Keratinocyte (primary cell): ENCODE data around the gene ASF1B. TPM values are rescaled to one million over a fixed set of nuclear protein-coding genes. Genes with fewer than 3 reads are reported as not detected.

Experiments
- DNase-seq: peaks from one replicate; pipeline ENCODE4 v3.0.0-alpha.2; 2011; ENCODE audit warnings: low read depth, missing footprints, low spot score
- FAIRE-seq: peaks from 2 replicates; lab custom pipeline; 2011; peaks lifted over from hg19 to GRCh38; lab: Jason Lieb, UNC
- H2AFZ ChIP-seq: 2 replicates; pipeline ENCODE4 v1.6.0; 2012; ENCODE audit warnings: low read length, control low read depth, inconsistent platforms; ENCODE audit not compliant: control insufficient read depth
- H3K27ac ChIP-seq: 2 replicates; pipeline ENCODE4 v1.5.1; 2011; ENCODE audit warnings: low read length; ENCODE audit not compliant: control insufficient read depth, insufficient read depth
- H3K27me3 ChIP-seq: 3 replicates; pipeline ENCODE4 v1.6.0; 2011; ENCODE audit warnings: low read length; ENCODE audit not compliant: control insufficient read depth, insufficient read depth; ENCODE audit errors: extremely low read depth
- H3K36me3 ChIP-seq, 2 experiments: 2 replicates in 1 of 2; 3 replicates in 1 of 2; pipeline ENCODE4 v1.5.1; 2011; ENCODE audit warnings: low read length in 2 of 2, mild to moderate bottlenecking in 1 of 2; ENCODE audit not compliant: control insufficient read depth in 2 of 2, insufficient read depth in 2 of 2; ENCODE audit errors: extremely low read depth in 1 of 2
- H3K4me1 ChIP-seq: 3 replicates; pipeline ENCODE4 v1.5.1; 2011; ENCODE audit warnings: low read length; ENCODE audit not compliant: control insufficient read depth, insufficient read depth; ENCODE audit errors: extremely low read depth
- H3K4me2 ChIP-seq: 3 replicates; pipeline ENCODE4 v1.6.0; 2011; ENCODE audit warnings: low read depth, low read length; ENCODE audit not compliant: control insufficient read depth, insufficient read depth; ENCODE audit errors: extremely low read depth
- H3K4me3 ChIP-seq, 3 experiments: fragments of 200-600 bp in 1 of 3; sonication (generic) in 1 of 3; 2 replicates in 2 of 3; 3 replicates in 1 of 3; pipeline ENCODE4 v1.5.1; 2011 to 2016; ENCODE audit warnings: low read length in 3 of 3, mild to moderate bottlenecking in 3 of 3, control low read depth in 2 of 3, inconsistent platforms in 1 of 3, low read depth in 1 of 3, mixed read lengths in 1 of 3, mixed run types in 1 of 3, moderate library complexity in 1 of 3; ENCODE audit not compliant: control insufficient read depth in 2 of 3, insufficient read depth in 2 of 3; ENCODE audit errors: extremely low read depth in 1 of 3
- H3K79me2 ChIP-seq: 2 replicates; pipeline ENCODE4 v1.6.0; 2012; ENCODE audit warnings: low read length; ENCODE audit not compliant: control insufficient read depth, insufficient read depth
- H3K9ac ChIP-seq: 3 replicates; pipeline ENCODE4 v1.6.0; 2011; ENCODE audit warnings: low read length; ENCODE audit not compliant: control insufficient read depth, insufficient read depth; ENCODE audit errors: extremely low read depth
- H3K9me1 ChIP-seq: 3 replicates; pipeline ENCODE4 v1.6.0; 2011; ENCODE audit warnings: low read length; ENCODE audit not compliant: control insufficient read depth, insufficient read depth; ENCODE audit errors: extremely low read depth
- H3K9me3 ChIP-seq: 2 replicates; pipeline ENCODE4 v1.5.1; 2012; ENCODE audit warnings: low read depth, low read length; ENCODE audit not compliant: control insufficient read depth
- H4K20me1 ChIP-seq: 3 replicates; pipeline ENCODE4 v1.6.0; 2011; ENCODE audit warnings: low read length; ENCODE audit not compliant: control insufficient read depth, insufficient read depth; ENCODE audit errors: extremely low read depth
- CTCF ChIP-seq, 3 experiments: IDR thresholded peaks in 1 of 3; conservative IDR thresholded peaks in 1 of 3; optimal IDR thresholded peaks in 1 of 3; 2 replicates in 2 of 3; 3 replicates in 1 of 3; pipeline versions ENCODE3 to v1.5.1; 2011; ENCODE audit warnings: low read length in 3 of 3, mild to moderate bottlenecking in 3 of 3, moderate library complexity in 2 of 3, control low read depth in 1 of 3, inconsistent platforms in 1 of 3; ENCODE audit not compliant: insufficient read depth in 2 of 3; ENCODE audit errors: extremely low read depth in 1 of 3
- EZH2 ChIP-seq: IDR thresholded peaks from one replicate; pipeline ENCODE4 v1.6.1; 2012; ENCODE audit warnings: inconsistent platforms, mild to moderate bottlenecking, low read length, moderate library complexity
- dilution Hi-C: fragments of 300-500 bp; cut with MboI; formaldehyde crosslinking; loops from one replicate; pipeline ENCODE4 v1.7.0; 2020; ENCODE audit warnings: low sequenced_read_pairs; ENCODE audit not compliant: extremely low pct_ligation_motif_present
- polyA plus RNA-seq, 5 experiments: library from polyadenylated mRNA; depleted of rRNA in 3 of 5; stranded (reverse) in 3 of 5; stranded (forward) in 1 of 5; unstranded in 1 of 5; fragments of >200 nt; gene quantifications; 1 replicate in 1 of 5; 2 replicates in 3 of 5; 3 replicates in 1 of 5; pipeline versions ENCODE4 v1.2.1 to v1.2.3, GENCODE V29; 2011 to 2012; ENCODE audit warnings: missing spikeins in 2 of 5, low read depth in 1 of 5, low replicate concordance in 1 of 5

The ASF1B gene
- polyA plus RNA-seq, 1 donor (not counting 4 experiments of a cell fraction or from before 2014, with no cell fraction given) = 7.8 TPM

DNA sequence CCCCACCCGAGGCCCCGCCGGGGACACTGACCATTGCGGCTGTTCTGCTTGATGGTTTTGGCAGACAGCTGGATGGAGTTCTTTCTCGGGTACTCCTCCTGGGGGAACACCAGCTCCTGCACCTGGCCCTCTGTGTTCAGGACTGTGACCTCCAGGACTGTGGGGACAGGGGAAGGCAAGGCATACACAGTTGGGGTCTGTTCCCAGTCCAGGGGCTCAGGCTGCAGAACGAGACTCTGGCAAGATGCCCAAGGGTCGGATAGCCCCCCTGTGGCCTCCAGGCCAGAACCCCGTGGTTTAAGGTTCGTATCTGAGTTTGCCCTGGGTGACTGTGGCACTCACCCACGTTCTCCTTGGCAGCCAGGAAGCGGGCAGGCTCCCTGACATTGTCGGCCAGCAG lies 22.7 kb upstream of the ASF1B start:
- Histone ChIP-seq H3K36me3 (peaks cover 0 to 2% of the 10 kb centered on the region in 2 experiments), H3K4me1 (no peaks in the 10 kb centered on the region), H3K9me1 (no peaks in the 10 kb centered on the region), H3K79me2 (no peaks in the 10 kb centered on the region), H2AFZ (no peak overlapping the region), H3K9me3 (no peaks in the 10 kb centered on the region), H3K4me3 (no peak overlapping the region), H4K20me1 (no peaks in the 10 kb centered on the region), H3K27ac (no peak overlapping the region), H3K27me3 (no peaks in the 10 kb centered on the region), H3K4me2 (no peak overlapping the region), H3K9ac (no peak overlapping the region)
- dilution Hi-C loops = no loop called here
- DNase-seq = no peak
- TF ChIP-seq CTCF (optimal IDR thresholded peaks at IDR 0.05 in 1 of 3, IDR thresholded peaks at IDR 0.05 in 1 of 3, conservative IDR thresholded peaks at IDR 0.05 in 1 of 3; ENCODE audit: extremely low read depth in 1 of 3, insufficient read depth in 2 of 3, low read length in 3 of 3) = no peak
- FAIRE-seq = no peak

GRCh38 chr19:14158276-14159023 lies 22.1 kb upstream of the ASF1B start:
- Histone ChIP-seq H3K4me2 (no peak overlapping the region), H2AFZ (no peak overlapping the region), H3K4me1 (no peaks in the 10 kb centered on the region), H3K27me3 (no peaks in the 10 kb centered on the region), H4K20me1 (no peaks in the 10 kb centered on the region), H3K9me1 (no peaks in the 10 kb centered on the region), H3K9me3 (no peaks in the 10 kb centered on the region), H3K9ac (no peak overlapping the region), H3K27ac (no peak overlapping the region), H3K79me2 (no peaks in the 10 kb centered on the region), H3K36me3 (peaks cover 0 to 2% of the 10 kb centered on the region in 2 experiments), H3K4me3 (no peak overlapping the region)
- dilution Hi-C loops = no loop called here
- no peak for DNase-seq
- no peak for FAIRE-seq
- TF ChIP-seq EZH2 (no peak), CTCF (optimal IDR thresholded peaks at IDR 0.05 in 1 of 3, IDR thresholded peaks at IDR 0.05 in 1 of 3, conservative IDR thresholded peaks at IDR 0.05 in 1 of 3; ENCODE audit: extremely low read depth in 1 of 3, insufficient read depth in 2 of 3, low read length in 3 of 3) (no peak)
